H1 (cell line): ENCODE data around the gene PRTG. TPM values are rescaled to one million over a fixed set of nuclear protein-coding genes. Genes with fewer than 3 reads are reported as not detected.

ENCODE experiments used
- CBX5 ChIP-seq: fragments of 300-800, 300-1000 bp; sonication (generic); IDR thresholded peaks from 2 replicates; pipeline ENCODE4 v1.7.1; 2016; ENCODE audit warnings: antibody characterized with exemption, low read length, low read depth
- CBX8 ChIP-seq: fragments of 300-800, 300-1000 bp; sonication (generic); IDR thresholded peaks from 2 replicates; pipeline ENCODE4 v1.7.1; 2016; ENCODE audit warnings: low read depth, low read length, borderline replicate concordance
- E2F6 ChIP-seq: IDR thresholded peaks from 2 replicates; pipeline ENCODE4 v1.6.1; 2012; ENCODE audit warnings: inconsistent platforms
- EGR1 ChIP-seq: IDR thresholded peaks from 2 replicates; pipeline ENCODE4 v1.6.1; 2011; ENCODE audit warnings: low read depth, low read length, borderline replicate concordance
- FOSL1 ChIP-seq: IDR thresholded peaks from 2 replicates; pipeline ENCODE4 v1.6.1; 2011; ENCODE audit warnings: mild to moderate bottlenecking, low read depth, low read length, moderate library complexity; ENCODE audit not compliant: insufficient read depth
- HDAC6 ChIP-seq: IDR thresholded peaks from one replicate; pipeline ENCODE4 v1.7.1; 2012; ENCODE audit warnings: low read depth, mild to moderate bottlenecking, inconsistent platforms, low read length, moderate library complexity
- JUND ChIP-seq: IDR thresholded peaks from 2 replicates; pipeline ENCODE4 v1.6.1; 2011; ENCODE audit warnings: mild to moderate bottlenecking, improper control_type of control experiment, low read length
- KDM4A ChIP-seq: IDR thresholded peaks from one replicate; pipeline ENCODE4 v1.7.1; 2012; ENCODE audit warnings: low read depth, mild to moderate bottlenecking, moderate library complexity, low read length, inconsistent platforms; ENCODE audit not compliant: severe bottlenecking
- KDM5A ChIP-seq: fragments of 200-600 bp; IDR thresholded peaks from 2 replicates; pipeline ENCODE4 v1.7.1; 2012; ENCODE audit warnings: mild to moderate bottlenecking, low read length, inconsistent platforms, mixed read lengths
- PHF8 ChIP-seq: fragments of 200-600 bp; sonication (generic); conservative IDR thresholded peaks from 2 replicates; pipeline ENCODE4 v1.7.1; 2012; ENCODE audit warnings: low read depth, mild to moderate bottlenecking, inconsistent platforms, low read length, moderate library complexity
- RAD21 ChIP-seq, 2 experiments: IDR thresholded peaks in 1 of 2; conservative IDR thresholded peaks in 1 of 2; 2 replicates each; pipeline ENCODE4 v1.6.1; 2011; ENCODE audit warnings: low read depth in 2 of 2, low read length in 2 of 2, improper control_type of control experiment in 1 of 2, inconsistent platforms in 1 of 2, mild to moderate bottlenecking in 1 of 2, moderate library complexity in 1 of 2
- RFX5 ChIP-seq: IDR thresholded peaks from 2 replicates; pipeline ENCODE4 v1.6.1; 2011; ENCODE audit warnings: low read depth, low read length, improper control_type of control experiment, borderline replicate concordance
- RNF2 ChIP-seq: fragments of 200-900, 300-1000 bp; sonication (generic); IDR thresholded peaks from 2 replicates; pipeline ENCODE4 v1.7.1; 2016; ENCODE audit warnings: borderline replicate concordance, low read depth, mild to moderate bottlenecking, antibody characterized with exemption, low read length; ENCODE audit not compliant: poor library complexity, severe bottlenecking; ENCODE audit errors: missing control alignments
- RXRA ChIP-seq: IDR thresholded peaks from 2 replicates; pipeline ENCODE4 v1.6.1; 2011; ENCODE audit warnings: low read depth, mild to moderate bottlenecking, low read length, moderate library complexity; ENCODE audit not compliant: insufficient read depth
- SP1 ChIP-seq: IDR thresholded peaks from 2 replicates; pipeline ENCODE4 v1.6.1; 2011; ENCODE audit warnings: low read depth, low read length
- SP2 ChIP-seq: IDR thresholded peaks from 2 replicates; pipeline ENCODE4 v1.6.1; 2012; ENCODE audit warnings: mild to moderate bottlenecking, low read length, inconsistent platforms
- TAF1 ChIP-seq: IDR thresholded peaks from 2 replicates; pipeline ENCODE4 v1.6.1; 2011; ENCODE audit warnings: mild to moderate bottlenecking, low read depth, low read length
- TBP ChIP-seq: IDR thresholded peaks from 2 replicates; pipeline ENCODE4 v1.6.1; 2011; ENCODE audit warnings: low read depth, low read length, improper control_type of control experiment
- YY1 ChIP-seq: IDR thresholded peaks from 2 replicates; pipeline ENCODE4 v1.6.1; 2011; ENCODE audit warnings: low read depth, mild to moderate bottlenecking, low read length
- ZNF274 ChIP-seq: IDR thresholded peaks from 2 replicates; pipeline ENCODE4 v1.7.0; 2012; ENCODE audit warnings: low read length, borderline replicate concordance; ENCODE audit errors: extremely low read depth
- polyA plus RNA-seq, 7 experiments: library from polyadenylated mRNA; depleted of rRNA in 3 of 7; stranded (reverse) in 5 of 7; unstranded in 2 of 7; fragments of >200 nt in 5 of 7; fragments of 200-250 nt in 2 of 7; gene quantifications; 1 replicate in 5 of 7; 2 replicates in 1 of 7; 4 replicates in 1 of 7; pipeline versions ENCODE4 v1.2.1 to v1.2.3, GENCODE V29; 2011 to 2013; ENCODE audit warnings: missing spikeins in 2 of 7, mixed read lengths in 2 of 7
- total RNA-seq: library from RNA; stranded (reverse); fragmentation: NEBNext Ultra II Directional; extraction: Animal tissue kit (Norgen Biotek cat#: 25700); gene quantifications from 2 replicates; pipeline ENCODE4 v1.2.1, GENCODE V29; 2021
- TF ChIP-seq, protein P1 (sequence below): IDR thresholded peaks from 2 replicates; pipeline ENCODE4 v1.6.1; 2011; ENCODE audit warnings: low read length, improper control_type of control experiment
- TF ChIP-seq, protein P2 (sequence below): IDR thresholded peaks from 2 replicates; pipeline ENCODE4 v1.6.1; 2012; ENCODE audit warnings: inconsistent platforms

PRTG gene
- total and polyA plus RNA-seq, 2 of the 8 experiments (the other 6 are each of a cell fraction or from before 2014, with no cell fraction given): 3.1 to 3.2 TPM

DNA sequence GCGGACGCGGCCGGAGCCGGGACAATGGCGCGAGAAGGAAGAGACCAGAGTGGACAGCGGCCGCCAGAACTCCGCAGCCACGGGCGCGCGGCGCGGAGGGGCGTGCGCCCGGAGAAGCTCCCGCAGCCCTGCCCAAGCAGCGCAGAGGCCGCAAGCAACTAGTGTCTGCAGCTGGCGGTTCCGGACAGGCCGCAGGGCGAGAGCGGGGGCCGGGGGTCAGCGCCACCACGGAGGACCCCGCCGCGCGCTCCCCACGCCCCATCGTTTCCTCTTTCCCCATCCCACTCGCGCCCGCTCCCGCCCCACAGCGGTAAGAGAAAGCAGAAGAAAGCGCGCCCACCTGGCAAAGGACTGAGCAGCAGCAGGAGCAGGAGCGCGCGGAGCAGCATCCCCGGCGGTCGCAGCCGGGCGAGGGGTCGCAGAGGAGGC lies 440 bp downstream of the PRTG start (continued):
- TF ChIP-seq E2F6: no peak
- no peak for TF ChIP-seq SP1
- no peak for TF ChIP-seq TAF1
- peak; percentile 34 for TF ChIP-seq RNF2
- no peak for TF ChIP-seq CBX8
- no peak for TF ChIP-seq RFX5
- peak; percentile 44 for TF ChIP-seq KDM4A
- TF ChIP-seq, protein P1, sequence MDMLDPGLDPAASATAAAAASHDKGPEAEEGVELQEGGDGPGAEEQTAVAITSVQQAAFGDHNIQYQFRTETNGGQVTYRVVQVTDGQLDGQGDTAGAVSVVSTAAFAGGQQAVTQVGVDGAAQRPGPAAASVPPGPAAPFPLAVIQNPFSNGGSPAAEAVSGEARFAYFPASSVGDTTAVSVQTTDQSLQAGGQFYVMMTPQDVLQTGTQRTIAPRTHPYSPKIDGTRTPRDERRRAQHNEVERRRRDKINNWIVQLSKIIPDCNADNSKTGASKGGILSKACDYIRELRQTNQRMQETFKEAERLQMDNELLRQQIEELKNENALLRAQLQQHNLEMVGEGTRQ: no peak
- no peak for TF ChIP-seq CBX5
- TF ChIP-seq JUND: no peak
- no peak for TF ChIP-seq FOSL1
- TF ChIP-seq PHF8: 0 out of 2 replicates have a peak, but pooled peaks have one; percentile 19
- no peak for TF ChIP-seq HDAC6
- TF ChIP-seq SP2: no peak
- TF ChIP-seq YY1: no peak
- no peak for TF ChIP-seq KDM5A
- no peak for TF ChIP-seq ZNF274
- no peak for TF ChIP-seq RXRA
- TF ChIP-seq RAD21 (IDR thresholded peaks at IDR 0.05 in 1 of 2, conservative IDR thresholded peaks at IDR 0.05 in 1 of 2; ENCODE audit: low read depth in 2 of 2, low read length in 2 of 2): no peak
- no peak for TF ChIP-seq EGR1
- no peak for TF ChIP-seq TBP
- TF ChIP-seq, protein P2, sequence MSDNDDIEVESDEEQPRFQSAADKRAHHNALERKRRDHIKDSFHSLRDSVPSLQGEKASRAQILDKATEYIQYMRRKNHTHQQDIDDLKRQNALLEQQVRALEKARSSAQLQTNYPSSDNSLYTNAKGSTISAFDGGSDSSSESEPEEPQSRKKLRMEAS: no peak
- TF ChIP-seq, all 59 proteins: peak for 6
